Stimulated activated CD8-positive, alpha-beta memory T cell treated with anti-CD3 and anti-CD28 coated beads, Interleukin-4, amount 100 ng/mL, for 48 hours (primary cell): ENCODE data around the gene MARF1.
A peak's percentile ranks its signal among the peaks of the same experiment; 100 is the strongest.
"Not testable (repeated sequence)": the region's sequence is repeated elsewhere in the genome, so short reads cannot be mapped to it uniquely, and the experiment has no call there.

Source experiments
- DNase-seq: peaks from one replicate; pipeline ENCODE4 v3.0.0-alpha.2; 2020

MARF1 gene, protein sequence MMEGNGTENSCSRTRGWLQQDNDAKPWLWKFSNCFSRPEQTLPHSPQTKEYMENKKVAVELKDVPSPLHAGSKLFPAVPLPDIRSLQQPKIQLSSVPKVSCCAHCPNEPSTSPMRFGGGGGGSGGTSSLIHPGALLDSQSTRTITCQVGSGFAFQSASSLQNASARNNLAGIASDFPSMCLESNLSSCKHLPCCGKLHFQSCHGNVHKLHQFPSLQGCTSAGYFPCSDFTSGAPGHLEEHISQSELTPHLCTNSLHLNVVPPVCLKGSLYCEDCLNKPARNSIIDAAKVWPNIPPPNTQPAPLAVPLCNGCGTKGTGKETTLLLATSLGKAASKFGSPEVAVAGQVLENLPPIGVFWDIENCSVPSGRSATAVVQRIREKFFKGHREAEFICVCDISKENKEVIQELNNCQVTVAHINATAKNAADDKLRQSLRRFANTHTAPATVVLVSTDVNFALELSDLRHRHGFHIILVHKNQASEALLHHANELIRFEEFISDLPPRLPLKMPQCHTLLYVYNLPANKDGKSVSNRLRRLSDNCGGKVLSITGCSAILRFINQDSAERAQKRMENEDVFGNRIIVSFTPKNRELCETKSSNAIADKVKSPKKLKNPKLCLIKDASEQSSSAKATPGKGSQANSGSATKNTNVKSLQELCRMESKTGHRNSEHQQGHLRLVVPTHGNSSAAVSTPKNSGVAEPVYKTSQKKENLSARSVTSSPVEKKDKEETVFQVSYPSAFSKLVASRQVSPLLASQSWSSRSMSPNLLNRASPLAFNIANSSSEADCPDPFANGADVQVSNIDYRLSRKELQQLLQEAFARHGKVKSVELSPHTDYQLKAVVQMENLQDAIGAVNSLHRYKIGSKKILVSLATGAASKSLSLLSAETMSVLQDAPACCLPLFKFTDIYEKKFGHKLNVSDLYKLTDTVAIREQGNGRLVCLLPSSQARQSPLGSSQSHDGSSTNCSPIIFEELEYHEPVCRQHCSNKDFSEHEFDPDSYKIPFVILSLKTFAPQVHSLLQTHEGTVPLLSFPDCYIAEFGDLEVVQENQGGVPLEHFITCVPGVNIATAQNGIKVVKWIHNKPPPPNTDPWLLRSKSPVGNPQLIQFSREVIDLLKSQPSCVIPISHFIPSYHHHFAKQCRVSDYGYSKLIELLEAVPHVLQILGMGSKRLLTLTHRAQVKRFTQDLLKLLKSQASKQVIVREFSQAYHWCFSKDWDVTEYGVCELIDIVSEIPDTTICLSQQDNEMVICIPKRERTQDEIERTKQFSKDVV (N-terminal part only)

DNA sequence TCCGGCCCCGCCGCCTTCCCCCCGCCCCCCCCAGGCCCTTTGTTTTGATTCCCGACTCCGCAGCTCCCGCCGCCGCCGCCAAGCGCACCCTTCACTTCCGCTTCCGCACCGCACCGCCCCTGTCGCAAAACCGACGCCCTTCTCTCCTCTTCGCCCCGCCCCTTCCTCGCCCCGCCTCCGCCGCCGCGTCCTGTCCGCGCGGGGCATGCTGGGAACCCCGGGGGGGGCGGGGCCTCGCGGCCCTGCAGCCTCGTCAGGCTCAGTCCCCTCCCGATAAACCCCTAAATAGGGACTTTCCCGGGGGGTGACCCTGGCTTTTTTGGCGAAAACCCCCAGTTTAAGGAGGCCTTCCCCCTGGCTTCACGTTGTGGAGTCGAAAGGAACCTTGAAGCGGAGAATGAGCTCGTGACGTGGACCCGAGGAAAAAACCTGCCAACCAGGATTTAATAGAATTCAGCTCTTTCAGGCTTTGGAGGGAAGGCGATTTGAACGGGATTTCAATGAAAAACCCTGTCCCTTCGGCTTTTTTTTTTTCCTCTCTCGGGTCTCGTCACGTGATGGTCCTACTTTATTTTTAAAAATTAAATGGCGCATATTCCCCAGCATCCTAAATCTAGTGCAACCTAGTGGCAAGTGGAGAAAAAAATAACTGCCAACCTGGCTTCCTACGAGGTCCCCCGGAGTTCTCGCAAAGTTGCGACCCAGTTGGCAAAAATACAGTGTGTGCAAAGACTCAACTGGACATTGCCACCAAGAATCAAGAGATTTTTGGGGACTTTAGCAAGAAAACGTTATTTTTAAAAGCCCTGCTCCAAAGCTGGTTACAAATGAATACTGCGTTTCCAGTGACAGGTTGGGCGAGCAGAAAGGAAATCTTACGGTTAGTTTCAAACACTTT lies at the start of gene MARF1:
MARF1 (minus strand) TSS at position 107 of the 898 bp plus-strand sequence. CDS start 3,921 bp downstream, outside the sequence.
- DNase-seq: peak; percentile 100

- DNase-seq: not testable (repeated sequence)
Measured at GRCh38 chr16:15692508-15692907, 49.6 kb upstream of the MARF1 start.

DNA sequence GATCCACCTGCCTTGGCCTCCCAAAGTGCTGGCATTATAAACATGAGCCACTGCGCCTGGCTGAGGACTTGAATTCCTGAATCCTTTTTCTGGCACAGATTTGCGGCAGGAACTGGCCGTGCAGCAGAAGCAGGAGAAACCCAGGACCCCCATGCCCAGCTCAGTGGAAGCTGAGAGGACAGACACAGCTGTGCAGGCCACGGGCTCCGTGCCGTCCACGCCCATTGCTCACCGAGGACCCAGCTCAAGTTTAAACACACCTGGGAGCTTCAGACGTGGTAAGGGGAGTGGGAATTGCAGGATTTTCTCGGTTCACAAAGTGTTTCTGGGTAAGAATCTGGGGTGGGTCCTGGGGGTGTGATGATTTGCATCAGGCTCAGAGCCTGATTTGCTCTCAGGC lies 48.1 kb upstream of the MARF1 start:
- no peak for DNase-seq

DNA sequence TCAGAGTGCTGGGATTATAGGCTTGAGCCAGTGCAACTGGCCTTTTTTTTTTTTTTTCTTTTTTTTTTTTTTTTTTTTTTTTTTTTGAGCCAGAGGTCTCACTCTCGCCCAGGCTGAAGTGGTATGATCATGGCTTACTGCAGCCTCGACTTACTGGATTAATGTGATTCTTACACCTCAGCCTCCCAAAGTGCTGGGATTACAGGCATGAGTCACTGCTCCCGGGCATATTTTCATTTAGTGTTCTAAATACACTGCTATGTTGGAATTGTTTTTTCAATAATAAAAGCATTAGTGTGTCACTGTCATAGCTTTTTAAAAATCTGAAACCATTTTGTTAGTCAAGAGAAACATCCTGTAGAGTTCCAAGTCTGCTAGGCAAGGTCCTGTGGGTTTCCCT lies 47.3 kb upstream of the MARF1 start:
- DNase-seq: no peak

DNA sequence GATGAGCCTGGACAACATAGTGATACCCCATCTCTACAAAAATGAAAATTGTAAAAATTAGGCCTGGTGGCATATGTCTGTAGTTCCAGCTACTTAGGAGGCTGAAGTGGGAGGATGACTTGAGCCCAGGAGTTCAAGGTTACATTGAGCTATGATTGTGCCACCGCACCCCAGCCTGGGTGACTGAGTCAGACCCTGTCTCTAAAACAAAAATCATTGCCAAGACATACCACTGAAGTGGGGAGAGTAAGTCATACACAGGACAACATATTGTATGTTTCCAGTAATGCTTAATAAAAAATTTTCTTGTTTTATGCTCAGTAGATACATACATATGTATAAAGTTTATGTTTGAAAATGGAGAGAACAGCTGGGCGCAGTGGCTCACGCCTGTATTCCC lies 46.3 kb upstream of the MARF1 start:
- DNase-seq: no peak

DNA sequence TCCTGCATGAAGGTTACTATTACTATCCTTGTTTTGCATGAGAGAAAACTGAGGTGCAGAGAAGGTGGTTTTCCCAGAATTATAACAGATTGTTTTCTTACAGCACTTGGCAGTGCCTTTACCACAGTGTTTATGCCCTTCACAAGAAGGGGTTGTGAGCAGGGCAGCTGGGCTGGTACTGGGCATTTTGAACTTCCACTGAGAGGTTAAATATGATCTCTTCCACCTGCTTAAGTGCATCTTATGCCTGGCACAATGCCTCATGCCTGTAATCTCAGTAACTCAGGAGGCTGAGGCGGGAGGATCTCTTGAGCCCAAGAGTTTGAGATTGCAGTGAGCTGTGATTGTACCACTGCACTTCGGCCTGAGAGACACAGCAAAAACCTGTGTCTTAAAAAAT lies 43.3 kb upstream of the MARF1 start:
- no peak for DNase-seq

GRCh38 chr16:15682105-15682570 lies 39.2 kb upstream of the MARF1 start:
- peak; percentile 45 for DNase-seq

DNA sequence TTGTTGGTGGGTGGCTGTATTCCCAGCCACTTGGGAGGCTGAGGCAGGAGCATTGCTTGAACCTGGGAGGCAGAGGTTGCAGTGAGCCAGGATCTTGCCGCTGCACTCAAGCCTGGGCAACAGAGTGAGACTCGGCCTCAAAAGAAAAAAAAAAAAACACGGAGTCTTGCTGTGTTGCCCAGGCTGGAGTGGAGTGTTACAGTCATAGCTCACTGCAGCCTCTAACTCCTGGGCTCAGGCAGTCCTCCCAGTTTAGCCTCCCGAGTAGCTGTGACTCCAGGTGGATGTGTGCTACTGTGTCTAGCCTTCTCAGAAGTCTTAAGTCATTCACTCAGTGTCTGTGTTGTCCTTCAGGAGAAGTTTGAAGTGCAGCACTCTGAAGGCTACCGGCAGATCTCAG lies 34.5 kb upstream of the MARF1 start:
- DNase-seq: no peak

GRCh38 chr16:15676506-15676905 lies 33.6 kb upstream of the MARF1 start:
- DNase-seq: no peak

- no peak for DNase-seq
Measured at GRCh38 chr16:15674571-15674970, 31.6 kb upstream of the MARF1 start.

DNA sequence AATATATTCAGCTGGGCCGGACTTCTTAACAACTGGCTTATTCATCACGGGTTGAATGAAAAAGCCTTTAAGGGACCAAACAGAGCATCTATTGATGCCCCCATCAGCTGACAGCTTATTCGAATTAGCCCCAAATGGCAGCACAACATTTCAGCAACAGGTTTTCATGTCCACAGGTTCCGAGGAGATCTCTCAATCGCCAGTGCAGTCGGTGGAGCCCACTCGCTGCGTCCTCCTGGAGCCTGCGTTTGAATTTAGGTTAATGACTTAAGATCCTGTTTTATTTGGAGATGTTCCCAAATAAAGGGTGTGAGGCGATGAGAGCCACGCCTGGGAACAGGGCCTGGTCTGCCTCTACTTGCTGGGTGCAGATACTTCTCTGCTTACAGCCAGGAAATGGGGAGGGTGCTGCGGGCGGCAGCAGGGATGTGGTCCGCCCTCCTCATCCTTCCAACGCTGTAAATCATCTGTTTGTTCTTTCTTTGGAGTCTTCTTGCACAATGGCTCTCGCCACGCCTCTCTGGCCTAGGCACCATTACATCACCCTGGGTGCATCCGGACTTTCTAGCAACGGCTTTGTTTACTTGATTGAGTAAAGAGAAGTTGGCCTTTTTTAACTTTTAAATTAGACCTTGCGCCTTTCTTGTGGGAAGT lies 29.7 kb upstream of the MARF1 start:
- peak; percentile 67 for DNase-seq

- not testable (repeated sequence) for DNase-seq
Measured at GRCh38 chr16:15672127-15672513, 29.2 kb upstream of the MARF1 start.

- no peak for DNase-seq
Measured at GRCh38 chr16:15671530-15672117, 28.7 kb upstream of the MARF1 start.

DNA sequence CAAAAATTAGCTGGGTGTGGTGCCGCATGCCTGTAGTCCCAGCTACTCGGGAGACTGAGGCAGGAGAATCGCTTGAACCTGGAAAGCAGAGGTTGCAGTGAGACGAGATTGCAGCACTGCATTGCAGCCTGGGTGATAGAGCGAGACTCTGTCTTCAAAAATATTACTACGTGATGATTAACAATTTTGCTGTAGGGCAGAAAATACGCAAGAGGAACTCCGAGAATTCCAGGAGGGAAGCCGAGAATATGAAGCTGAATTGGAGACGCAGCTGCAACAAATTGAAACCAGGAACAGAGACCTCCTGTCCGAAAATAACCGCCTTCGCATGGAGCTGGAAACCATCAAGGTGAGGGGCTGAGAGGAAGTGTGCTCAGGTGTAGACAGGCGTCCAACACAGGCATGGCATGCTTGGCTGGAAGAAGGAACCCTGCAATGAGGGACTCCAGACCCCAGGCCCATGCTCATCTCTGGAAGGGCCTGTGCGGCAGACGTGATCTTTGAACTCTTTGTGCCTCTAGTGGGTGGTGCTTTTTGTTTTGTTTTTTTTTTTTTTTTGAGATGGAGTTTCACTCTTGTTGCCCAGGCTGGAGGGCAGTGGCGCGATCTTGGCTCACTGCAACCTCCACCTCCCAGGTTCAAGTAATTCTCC lies 24.3 kb upstream of the MARF1 start:
- DNase-seq: no peak

- DNase-seq: no peak
Measured at GRCh38 chr16:15665107-15665506, 22.2 kb upstream of the MARF1 start.

DNA sequence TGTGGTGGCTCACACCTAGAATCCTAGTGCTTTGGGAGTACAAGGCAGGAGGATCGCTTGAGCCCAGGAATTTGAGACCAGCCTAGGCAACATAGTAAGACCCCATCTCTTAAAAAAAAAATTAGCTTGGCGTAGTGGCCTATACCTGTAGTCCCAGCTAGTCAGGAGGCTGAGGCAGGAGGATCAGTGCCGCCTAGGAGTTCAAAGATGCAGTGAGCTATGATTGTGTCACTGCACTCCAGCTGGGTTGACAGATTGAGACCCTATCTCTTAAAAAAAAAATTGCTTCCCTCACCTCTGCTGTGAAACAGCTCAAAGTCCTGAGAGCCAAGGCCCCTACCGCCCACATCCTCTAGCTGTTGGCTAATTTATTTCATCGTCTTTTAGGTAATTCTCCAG lies 17.2 kb upstream of the MARF1 start:
- no peak for DNase-seq

- DNase-seq: no peak
Measured at GRCh38 chr16:15658556-15658955, 15.6 kb upstream of the MARF1 start.

DNA sequence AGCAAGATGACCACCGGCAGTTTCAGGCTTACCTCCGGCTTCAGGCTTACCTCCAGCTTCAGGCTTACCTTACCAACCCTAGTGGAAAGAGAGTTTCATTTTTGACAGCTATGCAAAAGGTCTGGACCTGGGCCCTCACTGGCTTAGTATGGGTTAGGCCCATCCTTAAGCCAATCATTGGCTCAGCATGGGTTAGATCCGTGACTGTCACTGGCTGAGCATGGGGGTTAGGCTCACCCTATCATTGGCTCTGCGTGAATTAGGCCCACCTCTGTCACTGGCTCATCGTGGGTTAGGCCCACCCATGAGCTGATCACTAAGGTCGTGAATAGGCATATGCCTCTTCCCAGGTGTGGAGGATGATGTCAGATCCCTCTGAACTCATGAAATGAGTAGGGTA lies 15.2 kb upstream of the MARF1 start:
- no peak for DNase-seq

GRCh38 chr16:15655561-15655960 lies 12.6 kb upstream of the MARF1 start:
- DNase-seq: not testable (repeated sequence)

- no peak for DNase-seq
Measured at GRCh38 chr16:15654591-15654990, 11.6 kb upstream of the MARF1 start.
